ENCODE data around the gene CASK. TPM values are rescaled to one million over a fixed set of nuclear protein-coding genes. Genes with fewer than 3 reads are reported as not detected.

CASK gene
- total and polyA plus RNA-seq, 9 of the 15 experiments (the other 6 are each of a cell fraction or from before 2014, with no cell fraction given) = 1.3 to 7.4 (median 5.2) TPM

GRCh38 chrX:41917517-41917916 lies 5.8 kb downstream of the CASK start:
- in situ Hi-C loops (cut with MboI) = no loop called here
- CTCF ChIA-PET (ENCODE audit: low intra/inter-chr PET ratio) = no interaction called here
- TF ChIP-seq SIRT6 (IDR thresholded peaks at IDR 0.05; ENCODE audit: low read depth, low read length) = no peak
- TF ChIP-seq POLR3G (IDR thresholded peaks at IDR 0.05; ENCODE audit: extremely low read depth, insufficient read length, insufficient replicate concordance) = no peak
- TF ChIP-seq PHF8 (IDR thresholded peaks at IDR 0.05; ENCODE audit: borderline replicate concordance, low read length) = no peak
- TF ChIP-seq CBFA2T2 (conservative IDR thresholded peaks at IDR 0.05) = no peak
- TF ChIP-seq MGA (IDR thresholded peaks at IDR 0.05) = no peak
- no peak for TF ChIP-seq COPS2 (conservative IDR thresholded peaks at IDR 0.05)
- TF ChIP-seq MAX (CRISPR knock-in tag; IDR thresholded peaks at IDR 0.05) = no peak
- no peak for TF ChIP-seq RBM34 (IDR thresholded peaks at IDR 0.05; ENCODE audit: borderline replicate concordance, insufficient read depth, low read length)
- no peak for TF ChIP-seq ZNF507 (tag; conservative IDR thresholded peaks at IDR 0.05)
- TF ChIP-seq HMGN3 (IDR thresholded peaks at IDR 0.05; ENCODE audit: borderline replicate concordance, extremely low read depth, insufficient read length, low read depth, low read length) = no peak
- no peak for TF ChIP-seq STAT5B (CRISPR knock-in tag; IDR thresholded peaks at IDR 0.05)
- TF ChIP-seq SMARCC2 (IDR thresholded peaks at IDR 0.05; ENCODE audit: low read depth) = no peak
- no peak for TF ChIP-seq TAF7 (tag; IDR thresholded peaks at IDR 0.05)

More at GRCh38 chrX:41917517-41917916, 5.8 kb downstream of the CASK start:
- no peaks in the 10 kb centered on the region for H3K27me3 ChIP-seq (ENCODE audit: control insufficient read depth in 2 of 2, insufficient read depth in 2 of 2, low read length in 2 of 2)
- no peak overlapping the region for H3K9ac ChIP-seq (ENCODE audit: insufficient read depth in 1 of 2, low read depth in 2 of 2, low read length in 2 of 2)
- FAIRE-seq (no peak), DNase-seq (ENCODE audit: extremely low read depth in 1 of 4, low spot score in 3 of 4) (no peak), ATAC-seq (no peak)
- WGBS (ENCODE audit: insufficient coverage, low coverage, missing lambda C conversion rate) = 28% methylated on average over 5 of the region's 5 CpGs
- H3K4me1 ChIP-seq (replicated peaks in 1 of 2; ENCODE audit: control insufficient read depth in 2 of 2, insufficient read depth in 2 of 2, low read length in 2 of 2) = peaks cover 0 to 2% of the 10 kb centered on the region in 2 experiments; a peak in 3 of 5 replicates
- no peaks in the 10 kb centered on the region for H4K20me1 ChIP-seq (replicated peaks; ENCODE audit: control insufficient read depth, insufficient read depth, low read length)
- no peak overlapping the region for H3K4me3 ChIP-seq
- no peaks in the 10 kb centered on the region; the same call in 2 of the 3 replicates for H3K79me2 ChIP-seq (ENCODE audit: control insufficient read depth, insufficient read depth, low read length)
- no peak overlapping the region for H2AFZ ChIP-seq (ENCODE audit: low read depth, low read length)
- POLR2A ChIA-PET = interaction anchor here (0.6 kb wide), 1 partner anchor 1719 kb away, joined by 3 read pairs; no protein-coding TSS in a partner anchor
- H3K4me2 ChIP-seq (ENCODE audit: insufficient read depth, low read length) = no peak overlapping the region
- H3K27ac ChIP-seq (ENCODE audit: extremely low read depth, low read depth, low read length) = no peak overlapping the region
- no peaks in the 10 kb centered on the region for H3K36me3 ChIP-seq (ENCODE audit: control insufficient read depth, insufficient read depth, low read length)
- no peaks in the 10 kb centered on the region for H3K9me1 ChIP-seq (ENCODE audit: control insufficient read depth, insufficient read depth, low read length)
- H3K9me3 ChIP-seq (replicated peaks; ENCODE audit: control insufficient read depth, insufficient read depth, low read depth, low read length) = no peaks in the 10 kb centered on the region
- BruUV-seq (replicated peaks) = no TSS peak
- intact Hi-C loops (cut with micrococcal nuclease) = no loop called here
